Measurements from ENCODE around the gene CUBN.

- TF ChIP-seq EZH2 (IDR thresholded peaks at IDR 0.05) (no peak), POLR2AphosphoS5 (IDR thresholded peaks at IDR 0.05; ENCODE audit: borderline replicate concordance, low read depth, low read length) (no peak), FOXP2 (optimal IDR thresholded peaks at IDR 0.05; ENCODE audit: control extremely low read depth, extremely low read length, insufficient read depth) (no peak)
Measured at GRCh38 chr10:16986082-16986405, 143.6 kb downstream of the CUBN start.

Measured in SK-N-MC (cell line).